Esophagus squamous epithelium (tissue), 4 donors: ENCODE measurements around the gene SLC22A3.

ENCODE experiments used
- CTCF ChIP-seq, 6 experiments: fragments of 450-650 bp in 4 of 6; fragments of 200-600 bp in 2 of 6; sonication (generic) in 2 of 6; IDR thresholded peaks; one replicate each; pipeline ENCODE4 v1.5.1; 2016 to 2019; ENCODE audit warnings: antibody characterized with exemption in 6 of 6, mild to moderate bottlenecking in 4 of 6, moderate library complexity in 4 of 6
- POLR2A ChIP-seq, 4 donors: fragments of 450-650 bp; IDR thresholded peaks; one replicate each; pipeline ENCODE4 v1.6.1; 2017; ENCODE audit warnings: antibody characterized with exemption in 4 of 4, mild to moderate bottlenecking in 4 of 4, moderate library complexity in 3 of 4

- TF ChIP-seq CTCF (IDR thresholded peaks at IDR 0.05), result no peak
- no peak for TF ChIP-seq POLR2A (IDR thresholded peaks at IDR 0.05)
These were observed 43.4 kb downstream of the SLC22A3 start for GRCh38 chr6:160391419-160392116.
